Gastroesophageal sphincter (tissue), 3 donors: Measurements from ENCODE around the gene SEMA4A.

Experiments used
- CTCF ChIP-seq, 4 experiments: fragments of 200-600 bp in 2 of 4; fragments of 450-650 bp in 2 of 4; sonication (generic) in 1 of 4; IDR thresholded peaks; one replicate each; pipeline ENCODE4 v1.5.1; 2017 to 2019; ENCODE audit warnings: antibody characterized with exemption in 4 of 4, mild to moderate bottlenecking in 2 of 4, moderate library complexity in 2 of 4
- EP300 ChIP-seq: sonication (generic); formaldehyde crosslinking; IDR thresholded peaks from one replicate; pipeline ENCODE4 v1.6.1; 2017; ENCODE audit warnings: antibody characterized with exemption, mild to moderate bottlenecking

- TF ChIP-seq CTCF (IDR thresholded peaks at IDR 0.05) (no peak), EP300 (no peak)
These were observed 57.9 kb downstream of the SEMA4A start for GRCh38 chr1:156211243-156211642.
